ENCODE measurements around the gene TIMP1. TPM values are rescaled to one million over a fixed set of nuclear protein-coding genes. Genes with fewer than 3 reads are reported as not detected.

TIMP1 gene
- total RNA-seq: 126 and 179 TPM in 2 replicates

GRCh38 chrX:47581731-47582647 lies at the start of gene TIMP1:
Gene TIMP1, plus strand, starts transcription at chrX:47582436. Its CDS starts 980 bp downstream, at chrX:47583416.
- DNase-seq (ENCODE audit: extremely low read depth, low read depth, low spot score): no peak

GRCh38 chrX:47539860-47540259 lies 42.4 kb upstream of the TIMP1 start:
- DNase-seq (ENCODE audit: extremely low read depth, low read depth, low spot score): no peak

- peak; percentile 73 for DNase-seq (ENCODE audit: extremely low read depth, low read depth, low spot score)
Measured at GRCh38 chrX:47540754-47541538, 41.3 kb upstream of the TIMP1 start.

GRCh38 chrX:47543496-47543895 lies 38.7 kb upstream of the TIMP1 start:
- no peak for DNase-seq (ENCODE audit: extremely low read depth, low read depth, low spot score)

GRCh38 chrX:47556045-47556623 lies 26.1 kb upstream of the TIMP1 start:
- peak; percentile 48 for DNase-seq (ENCODE audit: extremely low read depth, low read depth, low spot score)

- DNase-seq (ENCODE audit: extremely low read depth, low read depth, low spot score): no peak
Measured at GRCh38 chrX:47558436-47558835, 23.8 kb upstream of the TIMP1 start.

GRCh38 chrX:47560179-47560933 lies 21.9 kb upstream of the TIMP1 start:
- DNase-seq (ENCODE audit: extremely low read depth, low read depth, low spot score): no peak

GRCh38 chrX:47560934-47561658 lies 21.1 kb upstream of the TIMP1 start, which contains the start of gene ARAF:
Gene ARAF, plus strand, starts transcription at chrX:47561205. Its CDS starts 1,763 bp downstream, at chrX:47562968.
- peak; percentile 93 for DNase-seq (ENCODE audit: extremely low read depth, low read depth, low spot score)

GRCh38 chrX:47561659-47562151 lies 20.5 kb upstream of the TIMP1 start:
- no peak for DNase-seq (ENCODE audit: extremely low read depth, low read depth, low spot score)

- DNase-seq (ENCODE audit: extremely low read depth, low read depth, low spot score): no peak
Measured at GRCh38 chrX:47562615-47563243, 19.5 kb upstream of the TIMP1 start.

GRCh38 chrX:47563801-47564315 lies 18.4 kb upstream of the TIMP1 start:
- DNase-seq (ENCODE audit: extremely low read depth, low read depth, low spot score): no peak

- no peak for DNase-seq (ENCODE audit: extremely low read depth, low read depth, low spot score)
Measured at GRCh38 chrX:47564438-47565085, 17.7 kb upstream of the TIMP1 start.

- no peak for DNase-seq (ENCODE audit: extremely low read depth, low read depth, low spot score)
Measured at GRCh38 chrX:47566841-47567240, 15.4 kb upstream of the TIMP1 start.

GRCh38 chrX:47568656-47569295 lies 13.5 kb upstream of the TIMP1 start:
- DNase-seq (ENCODE audit: extremely low read depth, low read depth, low spot score): no peak

- DNase-seq (ENCODE audit: extremely low read depth, low read depth, low spot score): no peak
Measured at GRCh38 chrX:47570794-47571193, 11.4 kb upstream of the TIMP1 start.

- no peak for DNase-seq (ENCODE audit: extremely low read depth, low read depth, low spot score)
Measured at GRCh38 chrX:47571215-47571614, 11.0 kb upstream of the TIMP1 start.

- DNase-seq (ENCODE audit: extremely low read depth, low read depth, low spot score): no peak
Measured at GRCh38 chrX:47571896-47572295, 10.3 kb upstream of the TIMP1 start.

GRCh38 chrX:47572773-47573340 lies 9.4 kb upstream of the TIMP1 start:
- no peak for DNase-seq (ENCODE audit: extremely low read depth, low read depth, low spot score)

Measured in glomerular endothelial cell (primary cell).